ENCODE results near the gene MYRF. TPM values are rescaled to one million over a fixed set of nuclear protein-coding genes. Genes with fewer than 3 reads are reported as not detected.

Gene MYRF
- total and polyA plus RNA-seq, 9 of the 15 experiments (the other 6 are each of a cell fraction or from before 2014, with no cell fraction given), result 2.3 to 25.8 (median 7.1) TPM

GRCh38 chr11:61752117-61752924 lies at the start of gene MYRF (continued):
- TF ChIP-seq BACH1 (tag; IDR thresholded peaks at IDR 0.05) (no peak), E2F6 (IDR thresholded peaks at IDR 0.05; ENCODE audit: borderline replicate concordance in 1 of 2, extremely low read depth in 1 of 2, insufficient read depth in 1 of 2, insufficient read length in 1 of 2, low read depth in 1 of 2, low read length in 1 of 2, poor library complexity in 1 of 2, severe bottlenecking in 1 of 2) (peak; percentile 60 to 76), ZNF639 (CRISPR knock-in tag; conservative IDR thresholded peaks at IDR 0.05 in 1 of 2, IDR thresholded peaks at IDR 0.05 in 1 of 2) (no peak; a peak in 1 of 4 replicates), ZBTB5 (IDR thresholded peaks at IDR 0.05) (no peak), SIN3B (IDR thresholded peaks at IDR 0.05; ENCODE audit: low read depth) (0 out of 2 replicates have a peak, but pooled peaks have one; percentile 34), CBX1 (IDR thresholded peaks at IDR 0.05; ENCODE audit: low read depth) (peak; percentile 69; the same call in 1 of the 2 replicates), KAT2B (IDR thresholded peaks at IDR 0.05; ENCODE audit: low read depth, low read length) (peak; percentile 70), RCOR1 (IDR thresholded peaks at IDR 0.05; ENCODE audit: borderline replicate concordance in 1 of 2, low read depth in 2 of 2, low read length in 2 of 2) (0 out of 4 replicates have a peak, but pooled peaks of 1 of the 2 experiments have one; percentile 20), POLR2H (tag; IDR thresholded peaks at IDR 0.05; ENCODE audit: low read depth) (no peak), RAD51 (IDR thresholded peaks at IDR 0.05; ENCODE audit: borderline replicate concordance, low read depth) (no peak), POLR2G (IDR thresholded peaks at IDR 0.05; ENCODE audit: low read depth, low read length) (peak; percentile 82), ZNF347 (CRISPR knock-in tag; IDR thresholded peaks at IDR 0.05; ENCODE audit: low read depth) (no peak), ZNF592 (IDR thresholded peaks at IDR 0.05) (peak; percentile 62), E2F3 (CRISPR knock-in tag; IDR thresholded peaks at IDR 0.05) (0 out of 2 replicates have a peak, but pooled peaks have one; percentile 11), ELF2 (CRISPR knock-in tag; IDR thresholded peaks at IDR 0.05) (no peak), SAFB (IDR thresholded peaks at IDR 0.05; ENCODE audit: borderline replicate concordance, low read depth, low read length) (0 out of 2 replicates have a peak, but pooled peaks have one; percentile 51)

Measured in K562 (cell line).